NCI-H748 (cell line): Measurements from ENCODE around the gene PEAR1.
"Not testable (repeated sequence)": the region's sequence is repeated elsewhere in the genome, so short reads cannot be mapped to it uniquely, and the experiment has no call there.

Experiments
- DNase-seq: peaks from one replicate; lab custom pipeline; 2025; ENCODE audit not compliant: unreplicated experiment; lab: John Stamatoyannopoulos, UW

PEAR1 gene

DNA sequence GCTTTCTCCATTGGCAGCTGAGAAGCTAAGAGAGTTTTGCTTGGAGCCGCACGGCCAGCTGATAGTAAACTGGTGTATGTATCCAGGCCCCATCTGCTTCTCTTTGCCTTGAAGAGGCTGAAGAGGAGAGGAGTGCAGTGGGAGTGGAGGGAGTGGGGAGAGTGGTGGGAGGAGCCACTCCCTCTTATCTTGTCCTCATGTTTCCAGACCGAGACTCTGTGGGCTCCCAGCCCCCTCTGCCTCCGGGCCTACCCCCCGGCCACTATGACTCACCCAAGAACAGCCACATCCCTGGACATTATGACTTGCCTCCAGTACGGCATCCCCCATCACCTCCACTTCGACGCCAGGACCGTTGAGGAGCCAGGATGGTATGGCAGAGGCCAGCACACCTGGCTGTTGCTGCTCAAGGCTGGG is 20.9 kb downstream of the PEAR1 start:
- no peak for DNase-seq

DNA sequence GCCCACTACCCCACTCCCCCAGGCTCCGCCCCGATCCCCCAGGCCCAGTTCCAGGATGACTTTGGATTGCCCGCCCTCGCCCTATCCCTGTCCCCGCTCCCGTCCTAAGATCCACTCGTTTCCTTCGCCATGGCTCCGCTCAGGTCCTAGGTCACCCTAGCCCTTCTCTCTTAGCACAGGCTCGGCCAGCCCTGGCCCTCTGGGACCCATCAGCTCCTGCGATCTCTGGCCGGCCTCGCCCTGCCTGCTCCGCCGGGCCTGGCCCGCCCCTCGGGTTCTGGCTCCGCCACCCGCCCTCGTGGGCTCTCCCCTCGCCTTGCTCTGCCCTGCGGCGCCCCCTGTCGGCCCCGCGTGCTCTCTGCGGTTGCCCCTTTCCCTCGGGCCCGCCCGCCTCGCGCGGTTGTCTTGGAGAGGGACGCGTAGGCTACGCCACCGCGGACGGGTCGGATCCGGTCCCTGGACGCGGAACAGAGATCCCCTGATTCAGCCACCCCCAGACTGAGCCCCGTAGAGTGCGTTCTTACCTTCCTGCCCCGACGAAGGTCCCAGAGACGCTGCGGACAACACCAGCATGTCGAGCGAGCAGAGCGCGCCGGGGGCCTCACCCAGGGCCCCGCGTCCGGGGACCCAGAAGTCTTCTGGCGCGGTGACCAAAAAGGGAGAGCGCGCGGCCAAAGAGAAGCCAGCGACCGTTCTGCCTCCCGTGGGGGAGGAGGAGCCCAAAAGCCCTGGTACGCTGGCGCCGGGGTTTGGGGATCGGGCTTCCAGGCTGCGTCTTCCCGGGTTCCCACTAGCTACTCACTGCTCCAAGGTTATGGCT is 26.9 kb downstream of the PEAR1 start, which contains the start of gene LRRC71:
LRRC71 (plus strand) TSS at position 400 of the 820 bp plus-strand sequence; CDS start at position 572, 172 bp downstream.
- DNase-seq: peak; percentile 66

DNA sequence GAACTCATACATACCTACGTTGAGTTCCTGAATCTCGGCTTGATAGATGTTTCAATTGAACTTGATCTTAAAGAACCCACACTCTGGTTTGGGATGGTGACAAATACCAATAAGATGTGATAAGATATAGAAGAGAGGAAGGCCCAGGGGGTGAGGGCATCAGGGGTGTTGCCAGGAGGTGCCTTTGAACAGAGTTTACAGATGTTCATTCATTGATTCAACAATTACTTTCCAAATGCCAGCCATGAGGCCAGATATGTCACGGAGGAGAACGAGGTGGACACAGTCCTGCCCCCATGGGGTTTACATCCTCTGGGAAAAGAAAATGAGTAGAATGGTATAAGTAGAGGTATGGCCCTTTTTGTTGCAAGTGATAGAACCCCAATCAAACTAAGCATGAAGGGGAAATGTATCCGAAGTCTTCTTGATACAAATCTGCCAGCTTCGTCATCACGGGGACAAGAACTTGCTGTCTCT is 27.6 kb downstream of the PEAR1 start:
- no peak for DNase-seq

DNA sequence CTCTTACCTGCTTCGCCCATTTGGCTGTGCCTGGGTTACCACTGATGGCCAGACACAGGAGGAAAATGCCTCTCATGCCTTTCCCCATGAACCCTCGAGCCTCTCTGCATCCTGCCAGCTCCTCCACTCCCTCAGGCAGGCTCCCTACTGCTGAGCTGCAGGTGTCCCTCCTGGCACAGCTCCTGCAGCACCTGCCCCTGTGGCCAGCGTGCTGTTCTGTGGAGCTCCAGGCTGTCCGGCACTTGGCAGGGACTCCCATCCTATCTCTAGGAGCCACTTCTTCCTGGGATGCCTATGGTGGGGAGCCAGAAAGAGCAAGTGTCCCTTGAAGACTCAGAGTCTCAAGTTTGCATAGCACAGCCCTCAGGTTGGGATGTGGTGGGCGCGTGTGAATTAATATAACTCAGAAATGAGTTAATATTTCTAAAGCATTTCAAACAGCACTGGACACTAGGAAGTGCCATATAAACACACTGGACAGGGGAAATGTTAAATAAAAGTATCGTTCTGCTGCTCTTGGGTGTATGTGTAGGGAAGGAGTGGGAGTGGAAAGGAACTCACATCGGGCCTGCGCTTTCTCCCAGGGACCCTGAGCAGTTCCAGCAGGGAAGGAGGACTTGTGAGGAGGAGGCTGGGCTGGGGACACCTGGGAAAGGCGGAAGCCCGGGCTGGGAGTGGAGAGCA is 29.6 kb downstream of the PEAR1 start:
- DNase-seq: peak; percentile 11

DNA sequence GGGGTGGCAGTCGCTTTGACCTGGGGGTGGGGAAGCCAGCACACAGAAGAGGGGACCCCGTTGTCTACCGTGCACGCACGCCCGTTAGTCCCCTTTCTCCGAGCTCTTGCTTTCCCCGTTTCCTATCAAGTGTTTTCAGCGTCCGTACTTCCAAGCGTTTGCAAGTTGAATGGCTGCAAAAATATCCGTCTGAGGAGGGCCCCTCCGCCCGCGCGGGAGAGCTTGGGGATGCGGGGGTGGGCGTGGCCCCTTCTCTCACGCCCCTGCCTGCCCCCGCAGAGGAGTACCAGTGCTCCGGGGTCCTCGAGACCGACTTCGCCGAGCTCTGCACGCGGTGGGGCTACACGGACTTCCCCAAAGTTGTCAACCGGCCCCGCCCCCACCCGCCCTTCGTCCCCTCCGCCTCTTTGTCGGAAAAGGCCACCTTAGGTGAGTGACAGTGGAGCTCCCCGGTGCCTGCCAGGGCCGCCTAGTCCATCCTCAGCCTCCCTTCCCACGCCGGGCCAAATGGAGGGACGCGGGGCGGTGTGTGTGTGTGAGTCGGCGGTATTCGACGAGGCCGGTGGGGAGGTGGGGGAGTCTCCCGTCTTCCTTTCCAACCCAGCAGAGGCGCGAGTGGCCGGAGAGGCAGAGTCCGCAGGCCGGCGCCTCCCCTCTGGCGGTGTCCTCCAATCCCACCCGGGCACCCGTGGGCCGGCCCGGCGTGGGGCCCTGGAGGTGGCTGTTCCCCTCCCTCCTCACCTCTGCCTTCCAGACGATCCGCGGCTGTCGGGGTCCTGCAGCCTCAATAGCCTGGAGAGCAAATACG is 30.4 kb downstream of the PEAR1 start:
- DNase-seq: no peak

DNA sequence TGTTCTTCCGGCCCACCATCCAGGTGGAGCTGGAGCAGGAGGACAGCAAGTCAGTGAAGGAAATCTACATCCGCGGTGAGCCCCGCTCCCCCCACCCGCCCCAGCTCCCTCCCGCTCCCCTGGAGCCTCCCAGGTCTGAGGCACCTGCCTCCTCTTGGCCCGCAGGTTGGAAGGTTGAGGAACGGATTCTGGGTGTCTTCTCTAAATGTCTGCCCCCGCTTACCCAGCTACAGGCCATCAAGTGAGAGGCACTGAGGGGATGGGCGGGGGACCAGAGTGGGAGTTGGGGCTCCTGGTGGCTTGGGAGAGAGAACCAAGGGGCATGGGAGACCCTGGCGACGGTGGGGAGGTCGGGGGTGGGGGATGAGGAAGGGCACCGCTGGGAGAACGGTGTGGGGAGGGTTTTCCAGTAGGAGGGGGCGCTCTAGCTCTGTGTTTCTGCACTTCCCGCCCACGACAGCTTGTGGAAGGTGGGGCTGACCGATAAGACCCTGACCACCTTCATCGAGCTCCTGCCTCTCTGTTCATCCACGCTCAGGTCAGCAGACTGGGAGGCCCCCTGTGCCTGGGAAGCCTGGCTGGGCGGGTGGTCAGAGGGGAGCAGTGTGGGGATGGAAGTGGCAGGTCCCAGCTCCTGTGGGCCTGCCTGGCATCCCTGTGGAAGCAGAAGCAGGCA is 31.1 kb downstream of the PEAR1 start:
- peak; percentile 3 for DNase-seq

DNA sequence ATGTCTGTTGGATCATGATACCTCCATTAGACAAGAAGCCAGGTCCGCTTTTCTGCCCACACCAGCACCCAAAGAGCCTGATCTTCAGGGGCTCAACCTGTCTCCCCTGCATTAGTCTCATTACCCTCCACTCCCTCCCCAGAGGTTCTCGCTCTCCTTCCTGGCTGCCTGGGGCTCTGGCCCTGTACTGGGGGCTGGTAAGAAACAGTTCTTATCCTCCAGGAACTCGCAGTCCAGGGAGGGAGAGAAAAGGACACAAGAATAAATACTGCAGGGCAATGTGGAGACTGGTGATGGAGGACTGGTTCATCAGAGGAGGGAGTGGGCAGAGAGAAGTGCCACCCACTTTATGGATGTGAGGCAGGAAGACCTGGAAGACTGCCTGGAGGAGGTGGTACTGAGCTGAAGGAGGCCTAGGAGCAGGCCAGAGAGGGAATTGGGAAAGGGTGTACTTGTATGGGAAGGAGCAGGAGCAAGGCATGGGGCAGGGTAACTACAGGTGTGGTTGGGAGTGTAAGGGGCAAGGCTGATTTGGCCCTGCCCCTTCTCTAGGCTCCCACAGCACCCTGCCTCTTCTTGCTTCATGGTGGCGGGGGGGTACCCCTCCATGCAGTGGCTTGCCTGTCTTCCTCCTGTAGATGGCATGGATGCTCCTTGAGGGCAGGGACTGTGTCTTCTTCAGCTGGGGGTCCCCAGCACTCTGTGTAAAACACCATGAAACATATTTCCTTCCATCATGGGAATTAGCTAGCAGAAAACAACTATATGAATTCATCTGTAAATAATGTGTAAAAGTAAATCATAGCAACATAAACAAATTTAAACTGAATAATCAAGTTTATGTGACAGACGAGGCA is 31.9 kb downstream of the PEAR1 start:
- no peak for DNase-seq

DNA sequence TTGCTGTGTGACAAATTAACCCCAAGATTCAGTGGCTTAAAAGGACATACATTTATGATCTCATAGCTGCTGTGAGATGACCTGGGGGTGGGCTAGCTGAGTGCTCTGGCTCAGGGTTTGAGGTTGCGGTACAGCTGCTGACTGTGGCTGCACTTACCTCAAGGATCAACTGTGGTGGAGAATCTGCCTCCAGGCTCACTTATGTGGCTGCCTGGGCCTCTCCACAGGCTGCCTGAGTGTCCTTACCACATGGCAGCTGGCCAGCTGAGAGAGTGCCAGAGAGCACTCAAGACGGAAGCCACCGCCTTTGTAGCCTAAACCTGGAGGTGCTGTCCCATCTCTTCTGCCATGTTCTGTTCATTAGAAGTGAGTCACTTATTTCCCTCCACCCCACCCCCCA is 32.7 kb downstream of the PEAR1 start:
- peak; percentile 19 for DNase-seq

DNA sequence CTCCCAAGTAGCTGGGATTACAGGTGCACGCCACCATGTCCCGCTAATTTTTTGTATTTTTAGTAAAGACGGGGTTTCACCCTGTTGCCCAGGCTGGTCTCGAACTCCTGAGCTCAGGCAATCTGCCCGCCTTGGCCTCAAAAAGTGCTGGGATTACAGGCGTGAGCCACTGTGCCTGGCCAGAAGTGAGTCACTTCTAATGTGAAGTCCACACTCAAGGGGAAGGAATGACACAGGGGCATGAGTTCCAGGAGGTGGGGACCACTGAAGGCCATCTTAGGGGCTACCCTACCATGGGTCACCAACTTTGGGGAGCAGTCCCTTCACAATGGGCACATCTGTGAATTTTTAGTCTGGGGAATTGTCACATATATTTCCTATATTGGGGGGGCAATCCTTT is 33.2 kb downstream of the PEAR1 start:
- not testable (repeated sequence) for DNase-seq

DNA sequence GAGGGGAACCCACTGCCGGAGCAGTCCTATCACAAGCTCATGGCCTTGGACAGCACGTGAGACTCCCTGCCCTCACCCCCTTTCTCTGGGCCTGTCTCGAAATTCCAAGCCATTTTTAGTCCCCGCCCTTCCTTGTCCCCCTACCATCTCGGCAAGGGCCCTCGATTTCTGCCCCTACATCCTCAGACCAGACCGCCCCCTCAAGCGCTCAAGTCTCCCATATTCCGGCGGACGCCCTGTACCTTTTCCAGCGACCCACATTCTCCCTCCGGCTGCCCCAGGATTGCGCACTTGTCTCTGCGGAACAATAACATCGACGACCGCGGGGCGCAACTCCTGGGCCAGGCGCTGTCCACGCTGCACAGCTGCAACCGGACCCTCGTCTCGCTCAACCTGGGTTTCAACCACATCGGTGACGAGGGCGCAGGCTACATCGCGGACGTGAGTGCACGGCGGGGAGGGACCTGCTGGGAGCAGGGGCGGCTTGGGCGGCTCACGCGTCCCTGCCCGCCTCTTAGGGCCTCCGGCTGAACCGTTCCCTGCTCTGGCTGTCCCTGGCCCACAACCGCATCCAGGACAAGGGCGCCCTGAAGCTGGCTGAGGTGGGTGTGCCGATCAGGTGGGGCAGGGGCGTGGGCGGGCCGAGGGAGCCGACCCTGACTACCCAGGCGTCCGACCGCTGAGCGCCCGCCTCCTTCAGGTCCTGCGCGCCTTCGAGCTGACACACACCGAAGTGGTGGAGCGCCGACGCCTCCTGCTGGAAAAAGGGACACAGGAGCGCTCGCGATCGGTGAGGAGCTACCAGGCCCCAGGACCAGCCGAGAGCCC is 33.9 kb downstream of the PEAR1 start:
- DNase-seq: peak; percentile 85

DNA sequence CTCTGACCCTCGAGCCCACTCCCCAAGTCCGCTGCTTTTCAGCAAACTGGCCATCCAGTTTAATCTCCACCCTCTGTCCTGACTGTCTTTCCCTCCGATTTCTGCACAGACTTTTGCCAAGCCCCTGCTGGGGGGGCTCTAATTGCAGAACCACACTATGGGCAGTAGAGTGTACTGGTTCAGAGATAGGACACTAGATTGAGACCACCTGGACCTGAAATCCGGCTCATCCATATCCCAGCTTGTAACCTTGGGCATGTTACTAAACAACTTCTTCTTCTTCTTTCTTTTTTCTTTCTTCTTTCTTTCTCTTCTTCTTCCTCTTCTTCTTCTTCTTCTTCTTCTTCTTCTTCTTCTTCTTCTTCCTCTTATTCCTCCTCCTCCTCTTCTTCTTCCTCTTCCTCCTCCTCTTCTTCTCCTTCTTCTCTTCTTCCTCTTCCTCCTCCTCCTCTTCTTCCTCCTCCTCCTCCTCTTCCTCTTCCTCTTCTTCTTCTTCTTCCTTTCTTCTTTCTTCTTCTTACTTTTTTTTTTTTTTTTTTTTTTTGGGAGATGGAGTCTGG is 34.6 kb downstream of the PEAR1 start:
- DNase-seq: no peak

DNA sequence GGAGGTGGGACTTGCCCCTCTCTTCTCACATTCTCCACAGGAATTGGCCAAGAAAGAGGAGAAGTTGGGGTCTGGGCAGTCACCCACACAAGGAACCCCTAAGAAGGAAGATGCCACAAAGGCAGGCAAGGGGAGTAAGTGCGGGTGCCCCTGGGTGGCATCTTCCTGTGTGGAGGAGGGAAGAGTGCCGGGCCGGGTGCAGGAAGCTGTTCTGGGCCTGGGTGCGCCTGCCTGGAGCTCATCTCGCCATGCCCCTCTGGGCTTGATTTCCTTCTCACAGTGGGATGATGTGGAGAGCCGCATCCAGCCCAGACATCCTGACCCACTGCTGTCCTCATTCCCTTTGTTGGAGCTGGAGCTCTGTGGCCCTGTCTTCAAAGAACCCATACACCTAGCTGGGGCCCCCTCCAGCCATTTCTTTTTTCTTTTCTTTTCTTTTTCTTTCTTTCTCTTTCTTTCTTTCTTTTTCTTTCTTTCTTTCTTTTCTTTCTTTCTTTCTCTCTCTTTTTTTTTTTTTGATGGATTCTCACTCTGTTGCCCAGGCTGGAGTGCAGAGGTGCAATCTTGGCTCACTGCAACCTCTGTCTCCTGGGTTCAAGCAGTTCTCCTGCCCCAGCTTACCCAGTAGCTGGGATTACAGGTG is 36.2 kb downstream of the PEAR1 start:
- DNase-seq: no peak

DNA sequence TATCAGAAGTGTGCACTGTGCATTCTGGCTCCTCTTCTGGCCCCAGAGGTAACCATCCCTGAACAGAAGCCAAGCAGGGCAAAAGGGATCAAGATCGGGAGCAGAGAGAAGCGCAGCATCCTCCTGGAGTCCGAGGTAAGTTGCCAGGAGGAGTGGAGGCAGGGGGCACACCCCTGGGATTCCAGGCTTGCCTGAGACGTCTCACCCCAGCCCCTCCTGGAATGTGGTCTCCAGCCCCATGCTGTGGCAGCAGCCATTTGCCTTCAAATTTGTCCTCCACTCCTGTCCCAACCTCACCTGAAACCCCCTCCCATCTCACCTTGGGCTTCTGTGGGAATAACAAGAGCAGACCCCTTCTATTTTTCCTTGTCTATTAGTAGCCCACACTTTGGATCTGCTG is 37.0 kb downstream of the PEAR1 start:
- DNase-seq: no peak

DNA sequence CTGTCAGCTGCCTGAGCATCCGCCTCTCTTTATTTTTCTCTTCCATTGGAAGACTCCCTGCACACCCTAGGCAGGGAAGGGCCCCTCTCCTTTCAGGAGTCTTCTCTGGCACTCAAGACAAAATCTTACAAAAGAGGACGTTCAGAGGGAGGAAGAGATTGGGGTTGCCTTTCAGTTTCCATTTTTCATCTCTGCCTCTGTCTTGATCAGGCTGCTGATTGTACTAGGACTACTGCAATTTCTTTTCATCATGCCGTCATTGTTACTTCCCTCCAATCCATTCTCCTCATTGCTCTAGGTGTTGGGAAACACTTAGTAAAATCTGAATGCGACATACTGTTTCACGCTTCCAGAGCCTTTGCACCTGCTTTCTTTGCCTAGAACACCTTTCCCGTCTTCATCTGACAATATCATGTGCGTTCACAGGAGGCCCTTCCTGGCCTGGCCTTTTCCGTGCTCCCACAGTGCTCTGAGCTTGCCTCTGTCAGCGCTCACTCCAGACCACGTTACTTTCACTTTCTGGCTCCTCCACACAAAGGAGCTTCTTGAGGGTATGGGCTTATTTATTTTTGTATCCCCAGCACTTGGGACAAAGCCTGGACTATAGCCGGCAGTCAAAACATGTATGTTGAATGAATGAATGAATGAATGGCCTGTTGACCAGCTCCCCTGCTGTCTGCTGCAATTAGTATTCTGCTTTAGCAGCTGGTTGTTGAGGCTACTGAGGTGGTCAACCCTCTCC is 37.9 kb downstream of the PEAR1 start:
- DNase-seq: peak; percentile 19

DNA sequence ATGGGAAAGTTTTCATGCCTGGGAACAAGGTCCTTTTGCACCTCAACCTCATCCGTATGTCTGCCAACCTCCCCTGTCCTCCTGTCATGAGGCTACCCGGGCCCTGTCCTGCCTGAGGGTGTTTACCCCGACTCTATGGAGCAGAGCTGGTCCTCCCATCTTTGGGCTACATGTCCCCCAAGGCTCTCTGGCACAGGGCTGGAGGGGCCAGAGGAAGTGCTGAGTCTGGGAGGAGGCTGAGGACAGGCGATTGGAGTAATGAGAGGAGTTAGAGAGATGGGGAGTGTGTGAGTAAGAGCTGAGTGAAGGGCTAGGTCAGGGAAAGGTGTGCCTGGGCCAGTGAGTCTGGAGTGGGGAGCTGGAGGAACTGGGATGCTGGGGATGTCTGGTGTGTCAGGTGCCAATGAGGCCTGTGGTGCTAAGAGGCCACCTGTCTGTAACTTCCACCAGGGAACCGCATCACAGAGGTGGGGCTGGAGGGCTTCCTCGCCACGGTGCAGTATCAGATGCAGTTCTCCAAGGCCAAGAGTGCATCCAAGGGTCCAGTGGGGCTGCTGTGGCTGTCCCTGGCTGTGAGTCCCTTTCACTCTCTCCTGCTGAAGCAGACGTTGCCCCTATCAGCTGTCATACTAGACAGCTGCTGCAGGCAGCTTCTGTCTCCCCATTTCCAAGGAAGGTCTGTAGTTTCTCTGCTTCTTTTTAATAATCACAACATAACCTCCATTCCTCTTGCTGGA is 38.6 kb downstream of the PEAR1 start:
- no peak for DNase-seq

DNA sequence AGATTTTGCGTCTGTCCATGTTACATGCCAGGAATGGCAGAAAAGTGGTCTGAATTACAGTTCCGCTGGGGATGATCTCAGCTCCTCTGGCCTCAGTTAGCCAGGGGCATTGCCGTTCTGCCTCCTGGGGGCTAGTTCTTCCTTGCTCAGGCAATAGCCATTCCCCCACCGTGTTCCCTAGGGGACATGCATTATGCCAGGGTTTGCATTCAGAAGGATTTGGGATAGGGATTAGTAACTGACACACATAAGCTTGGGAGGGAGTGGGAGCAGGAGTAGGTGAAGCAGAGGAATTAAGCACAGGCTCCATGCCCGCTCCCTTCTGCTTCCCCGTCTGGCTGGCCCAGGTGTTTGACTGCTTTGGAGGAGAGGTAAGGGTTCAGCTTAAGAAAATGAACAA is 39.6 kb downstream of the PEAR1 start:
- DNase-seq: no peak
